IPS-18c (cell line): ENCODE data around the gene NTPCR.

Experiments
- H3K4me3 ChIP-seq: 2 replicates; pipeline ENCODE4 v1.7.0; 2013; ENCODE audit warnings: low read depth, mild to moderate bottlenecking, low read length, moderate library complexity; ENCODE audit not compliant: insufficient read depth
- H3K9me3 ChIP-seq: one replicate; pipeline ENCODE4 v1.6.1; 2013; ENCODE audit warnings: mild to moderate bottlenecking, low read length, moderate library complexity; ENCODE audit not compliant: control insufficient read depth, insufficient read depth

Gene NTPCR

DNA sequence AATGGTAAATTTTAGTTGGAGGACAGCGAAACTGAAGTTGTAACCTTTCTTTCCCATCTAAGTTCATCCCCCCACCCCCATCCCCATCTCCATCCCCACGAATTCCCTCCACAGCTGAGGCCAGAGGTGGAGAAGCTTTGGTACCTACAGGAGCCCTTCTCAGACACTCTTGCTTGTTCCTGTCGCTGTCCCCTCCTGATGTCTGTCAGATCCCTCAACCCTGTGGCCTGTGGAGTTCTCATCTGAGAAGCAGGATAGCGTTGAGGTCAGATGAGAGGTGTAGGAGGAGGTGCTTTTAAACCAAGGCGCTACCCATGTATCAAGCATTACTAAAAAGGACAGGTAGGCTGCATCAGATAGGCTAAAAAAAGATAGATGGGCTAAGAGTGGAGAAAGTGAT, 769 bp downstream of the NTPCR start:
- Histone ChIP-seq H3K9me3 (no peaks in the 10 kb centered on the region), H3K4me3 (peak overlapping the region; percentile 86)

DNA sequence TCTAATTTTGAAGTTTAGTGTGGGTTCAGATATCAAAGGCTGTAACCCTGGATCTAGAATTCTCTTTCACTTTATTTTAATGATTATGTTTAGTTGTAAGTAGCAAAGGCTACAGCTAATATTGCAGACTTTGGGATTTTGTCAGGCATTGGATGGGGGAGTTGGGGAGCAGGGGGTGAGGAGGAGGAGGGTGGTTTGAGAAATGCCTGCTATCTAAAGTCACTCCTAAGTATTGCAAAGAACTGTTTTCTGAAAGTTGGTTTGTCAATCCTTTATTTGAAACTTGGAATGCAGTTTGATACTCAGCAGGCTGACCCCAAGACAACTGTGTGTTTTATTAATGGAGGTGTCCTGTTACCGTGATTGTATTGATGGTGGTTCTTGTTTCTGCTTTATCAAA, 1.2 kb downstream of the NTPCR start:
- H3K9me3 ChIP-seq = no peaks in the 10 kb centered on the region
- peak overlapping the region; percentile 86 for H3K4me3 ChIP-seq

DNA sequence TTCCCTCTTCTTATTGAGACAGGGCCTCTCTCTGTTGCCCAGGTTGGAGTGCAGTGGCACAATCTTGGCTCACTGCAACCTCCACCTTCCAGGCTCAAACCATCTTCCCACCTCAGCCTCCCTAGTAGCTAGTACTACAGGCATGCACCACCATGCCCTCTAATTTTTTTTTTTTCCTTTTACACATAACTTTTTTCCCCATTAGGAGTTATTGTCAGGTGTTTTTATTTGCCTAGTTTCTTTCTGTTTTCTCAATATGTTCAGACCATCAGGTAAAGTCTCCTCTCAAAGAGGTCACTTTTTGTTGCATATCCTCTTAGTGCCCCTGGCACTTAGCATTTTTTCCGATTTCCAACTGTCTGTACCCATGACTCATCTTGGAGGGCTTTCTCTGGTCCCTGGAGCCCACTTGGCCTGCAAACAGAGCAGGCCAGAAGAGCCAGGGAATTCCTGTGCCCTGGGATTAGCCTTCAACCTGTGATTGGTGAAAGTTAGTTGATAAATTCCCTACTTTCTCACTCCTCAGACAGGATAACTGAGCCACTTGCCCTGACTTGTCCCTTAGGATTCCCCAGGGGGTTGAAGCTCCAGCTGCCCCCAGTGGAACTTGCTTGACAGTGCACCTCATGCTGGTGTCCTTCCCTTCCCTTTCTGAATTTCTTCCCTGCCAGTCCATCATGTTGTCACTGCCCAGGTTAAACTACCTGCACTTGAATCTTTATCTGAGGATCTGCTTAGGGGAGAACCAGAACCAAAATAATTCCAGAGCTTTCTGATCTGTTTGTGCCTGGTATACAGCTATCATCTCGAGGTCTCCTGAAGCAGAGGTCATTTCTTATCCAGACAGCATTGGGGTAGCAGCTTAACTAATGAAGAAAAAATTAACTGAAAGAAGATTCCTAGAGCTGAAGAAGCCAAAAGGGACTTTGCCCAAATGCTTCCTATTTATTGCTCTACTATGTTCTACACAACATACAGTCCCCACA, 2.4 kb downstream of the NTPCR start:
- H3K9me3 ChIP-seq = no peaks in the 10 kb centered on the region
- no peak overlapping the region; the same call in 1 of the 2 replicates for H3K4me3 ChIP-seq

DNA sequence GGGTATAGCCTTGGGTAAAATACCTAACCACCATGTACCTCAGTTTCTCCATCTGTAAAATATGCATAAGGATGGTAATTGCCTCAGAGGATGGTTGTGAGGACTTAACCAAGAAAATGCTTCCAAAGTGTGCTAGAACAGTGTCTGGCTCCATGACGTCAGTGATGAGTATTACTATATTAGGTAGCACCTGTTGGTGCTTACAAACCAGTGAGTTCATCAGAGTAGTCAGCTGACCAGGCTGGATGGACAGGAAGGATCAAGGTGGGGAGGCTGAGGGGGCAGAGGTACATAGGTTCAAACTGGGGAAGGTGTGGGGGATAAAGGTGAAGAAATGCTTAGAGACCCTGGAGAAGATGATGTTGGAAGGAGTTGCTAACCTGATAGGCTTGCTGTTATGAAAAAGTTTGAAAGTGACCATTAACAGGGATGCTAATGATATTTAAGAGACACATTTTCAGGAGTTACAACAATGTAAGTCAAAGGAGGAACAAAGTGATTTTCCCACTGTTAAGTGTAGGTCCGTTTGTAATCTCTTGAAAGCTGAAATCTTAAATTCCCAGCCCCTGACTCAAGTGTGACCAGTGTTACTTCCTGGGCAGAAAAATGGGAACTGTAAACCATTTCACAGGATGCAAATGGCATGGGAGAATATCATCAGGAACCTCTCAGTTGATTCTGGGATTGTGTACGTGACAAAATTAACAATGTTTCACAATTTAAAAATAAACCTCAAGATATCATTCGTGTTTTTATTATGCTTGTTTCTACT, 4.4 kb downstream of the NTPCR start:
- Histone ChIP-seq H3K9me3 (no peaks in the 10 kb centered on the region), H3K4me3 (no peak overlapping the region)

DNA sequence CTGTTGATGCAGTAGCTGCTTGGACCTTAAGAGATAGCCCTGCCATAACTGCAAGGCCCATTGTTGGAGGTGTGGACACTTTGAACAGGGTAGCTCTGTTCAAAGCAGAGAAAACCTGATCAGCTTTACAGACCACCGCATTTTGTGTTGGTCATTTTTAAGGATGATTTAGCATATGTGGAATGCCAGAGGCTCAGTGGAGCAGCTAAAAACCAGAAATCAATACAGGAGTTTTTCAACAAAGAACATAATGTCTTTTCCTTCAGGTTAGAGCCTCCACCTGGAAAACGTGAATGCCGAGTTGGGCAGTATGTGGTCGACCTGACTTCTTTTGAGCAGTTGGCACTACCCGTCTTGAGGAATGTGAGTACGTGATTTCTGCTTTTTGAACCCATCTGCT, 5.7 kb downstream of the NTPCR start:
- no peak overlapping the region for H3K4me3 ChIP-seq
- no peaks in the 10 kb centered on the region for H3K9me3 ChIP-seq

DNA sequence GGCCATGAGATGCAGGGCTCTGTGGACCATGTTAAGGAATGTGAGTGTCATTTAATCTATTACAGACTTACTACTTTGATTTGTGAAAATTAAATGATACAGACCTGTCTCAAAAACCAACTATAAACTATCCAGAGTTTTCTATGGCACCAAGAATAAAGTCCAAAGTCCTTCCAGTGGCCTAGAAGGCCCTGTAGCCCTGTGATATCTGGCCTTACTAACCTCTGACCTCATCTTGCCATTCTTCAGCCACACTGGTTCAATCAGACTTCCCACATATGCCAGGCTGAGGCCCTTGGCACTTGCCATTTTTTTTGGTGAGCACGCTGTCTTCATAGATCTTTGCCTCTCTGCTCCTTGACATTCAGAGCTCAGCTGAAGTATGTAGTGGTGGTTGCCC, 7.7 kb downstream of the NTPCR start:
- no peaks in the 10 kb centered on the region for H3K9me3 ChIP-seq
- H3K4me3 ChIP-seq = no peak overlapping the region

DNA sequence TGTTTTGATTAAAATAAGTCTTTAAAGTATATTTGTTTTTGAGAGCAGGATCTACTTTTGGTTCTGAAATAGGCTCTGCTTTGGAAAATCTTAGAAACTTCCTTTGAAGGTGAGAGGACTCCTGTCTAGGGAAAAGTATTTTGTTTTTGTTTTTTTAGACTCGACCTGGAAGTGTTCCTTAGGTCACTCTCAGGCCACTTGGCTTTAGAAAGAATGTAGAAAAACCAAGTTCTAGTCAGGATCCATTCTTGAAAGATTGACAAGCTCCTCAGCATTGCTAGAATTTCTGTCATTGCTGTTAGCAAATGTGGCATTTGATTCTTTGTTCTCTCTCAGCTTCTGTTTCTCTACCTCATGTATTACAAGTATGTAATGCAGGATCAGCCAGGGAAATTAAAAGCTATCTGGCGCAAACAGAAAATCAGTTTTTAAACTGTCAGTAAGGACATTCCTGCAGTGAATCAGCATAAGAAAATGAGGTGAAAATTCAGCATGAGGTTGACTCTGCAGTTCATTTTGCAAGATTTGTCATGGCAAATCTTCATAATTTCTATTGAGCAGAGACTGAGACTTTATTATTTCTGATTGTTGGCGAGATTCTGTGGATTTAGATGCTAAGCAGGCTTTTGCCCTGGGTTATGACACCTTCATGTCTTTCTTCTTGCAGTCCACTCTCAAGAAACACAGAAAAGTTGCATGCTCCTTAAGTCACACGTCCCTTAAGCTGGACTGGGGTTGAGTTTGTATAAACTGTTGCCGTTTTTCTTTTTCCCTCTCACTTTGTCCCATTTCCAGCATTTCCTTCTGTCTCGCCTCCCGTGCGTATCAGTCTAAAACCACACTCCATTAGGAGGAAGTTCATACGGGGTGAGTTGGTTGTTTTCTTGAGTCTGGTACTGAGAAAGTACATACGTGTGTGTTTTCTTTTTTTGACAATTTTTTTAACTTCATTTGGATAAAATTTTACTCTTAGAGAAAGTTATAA, 12.6 kb downstream of the NTPCR start:
- Histone ChIP-seq H3K9me3 (no peaks in the 10 kb centered on the region), H3K4me3 (no peak overlapping the region)

DNA sequence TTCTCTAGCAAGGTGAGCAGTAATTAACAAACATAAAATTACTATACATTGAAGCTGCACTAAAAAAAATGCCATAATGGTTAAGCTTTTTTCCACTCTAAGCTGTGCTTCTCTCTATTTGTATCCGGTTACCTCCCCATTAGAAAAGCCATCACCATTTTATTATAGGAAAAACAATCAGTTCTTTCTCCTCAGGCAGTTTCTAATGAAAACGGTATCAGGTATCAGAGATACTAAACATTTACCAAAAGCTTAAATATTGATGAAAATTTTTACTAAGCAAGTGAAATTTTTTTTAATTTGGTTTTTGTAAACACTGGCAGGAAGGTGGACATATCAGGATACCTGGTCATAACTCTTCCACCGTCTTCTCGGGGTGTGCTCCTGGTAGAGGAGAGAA, 14.2 kb downstream of the NTPCR start:
- H3K4me3 ChIP-seq = no peak overlapping the region

DNA sequence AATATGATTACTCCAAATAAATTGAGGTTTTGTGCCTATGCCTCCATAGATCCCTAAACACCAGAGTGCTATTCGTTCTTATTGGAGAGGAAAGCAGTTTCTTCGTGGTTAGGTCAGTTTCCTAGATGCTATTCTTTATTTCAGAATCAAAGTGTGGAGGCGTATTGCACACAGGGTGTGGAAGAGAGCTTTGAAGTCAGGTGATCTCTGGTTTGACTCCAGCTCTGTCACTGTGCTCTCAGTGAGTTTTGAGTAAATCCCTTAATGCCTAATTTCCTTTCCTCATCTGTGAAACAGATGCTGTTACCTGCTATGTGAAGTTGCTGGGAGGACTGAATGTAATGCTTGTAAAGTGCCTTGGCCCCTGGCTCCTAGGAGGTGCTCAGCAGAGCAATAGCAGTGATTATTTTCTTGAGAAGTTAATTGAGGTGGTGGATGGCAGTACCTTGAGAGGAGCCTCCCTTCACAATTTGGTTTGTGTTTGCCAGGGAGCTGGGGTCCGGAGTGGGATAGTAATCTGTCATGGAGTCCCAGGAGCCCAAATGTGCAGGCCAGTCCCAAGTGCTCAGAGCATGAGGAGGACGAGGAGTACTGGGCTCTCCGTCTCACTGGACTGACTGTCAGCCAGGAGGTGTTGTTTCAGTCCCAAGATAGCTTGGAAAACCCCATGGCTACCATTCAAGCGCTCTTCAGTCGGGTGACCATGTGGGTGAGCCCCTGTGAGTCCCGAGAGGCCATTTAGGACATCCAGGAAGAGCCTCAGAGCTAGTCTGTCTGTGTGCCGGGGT, 14.9 kb downstream of the NTPCR start:
- Histone ChIP-seq H3K4me3 (no peak overlapping the region), H3K9me3 (no peaks in the 10 kb centered on the region)

More for the DNA sequence above, 14.2 kb downstream of the NTPCR start:
- no peaks in the 10 kb centered on the region for H3K9me3 ChIP-seq

DNA sequence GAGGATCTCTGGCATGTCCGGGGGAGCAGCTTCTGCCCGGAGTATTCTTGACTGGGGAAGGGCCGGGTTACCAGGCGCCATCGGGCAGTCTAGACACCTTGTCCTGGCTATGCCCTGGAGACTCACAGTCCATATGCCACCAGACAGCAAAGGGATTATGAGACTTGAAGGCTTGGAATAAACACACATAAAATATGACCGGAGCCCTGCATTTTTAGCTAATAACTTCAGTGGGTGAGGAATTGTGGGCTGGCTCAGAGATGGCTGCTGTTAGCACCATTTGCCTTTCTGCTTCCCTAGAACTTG, 15.5 kb downstream of the NTPCR start:
- Histone ChIP-seq H3K9me3 (no peaks in the 10 kb centered on the region), H3K4me3 (no peak overlapping the region)

DNA sequence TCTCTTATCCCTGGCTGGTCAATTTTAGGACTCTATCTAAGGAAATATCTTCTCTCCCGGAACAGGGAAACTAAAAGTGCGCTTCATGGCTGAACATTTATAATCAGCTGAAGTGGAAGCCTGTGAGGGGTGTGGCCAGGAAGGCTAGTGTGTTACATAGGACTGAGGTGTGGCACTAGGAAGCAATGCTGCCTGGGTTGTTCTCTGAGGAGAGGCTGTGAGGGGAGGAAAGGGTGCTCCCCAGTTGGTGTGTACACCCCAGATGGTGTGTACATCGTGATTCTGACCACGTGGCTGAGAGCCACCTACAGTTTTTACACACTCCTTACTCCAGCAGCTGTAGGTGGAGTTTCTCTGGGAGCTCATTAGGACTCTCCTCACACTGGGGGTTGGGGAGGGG, 16.3 kb downstream of the NTPCR start:
- Histone ChIP-seq H3K4me3 (no peak overlapping the region), H3K9me3 (no peaks in the 10 kb centered on the region)

DNA sequence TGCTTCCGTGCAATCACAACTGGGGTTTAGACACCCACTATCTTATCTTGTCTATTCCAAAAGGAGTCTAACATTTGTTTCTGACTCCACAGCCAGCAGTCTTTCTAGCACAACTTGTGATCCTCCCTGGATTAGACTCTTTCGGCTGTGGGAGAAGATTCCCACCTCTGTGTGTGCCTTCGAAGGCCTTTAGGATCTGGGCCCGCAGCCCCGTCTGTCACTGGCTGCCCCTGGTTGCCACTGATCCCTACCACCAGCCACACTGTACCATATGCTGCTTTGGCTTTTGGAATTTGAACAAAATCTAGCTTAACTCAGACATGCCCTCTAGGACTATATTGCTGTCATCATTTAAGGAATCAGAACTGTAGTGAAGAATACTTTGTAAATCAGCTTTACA, 18.0 kb downstream of the NTPCR start:
- H3K4me3 ChIP-seq = no peak overlapping the region
- H3K9me3 ChIP-seq = no peaks in the 10 kb centered on the region

DNA sequence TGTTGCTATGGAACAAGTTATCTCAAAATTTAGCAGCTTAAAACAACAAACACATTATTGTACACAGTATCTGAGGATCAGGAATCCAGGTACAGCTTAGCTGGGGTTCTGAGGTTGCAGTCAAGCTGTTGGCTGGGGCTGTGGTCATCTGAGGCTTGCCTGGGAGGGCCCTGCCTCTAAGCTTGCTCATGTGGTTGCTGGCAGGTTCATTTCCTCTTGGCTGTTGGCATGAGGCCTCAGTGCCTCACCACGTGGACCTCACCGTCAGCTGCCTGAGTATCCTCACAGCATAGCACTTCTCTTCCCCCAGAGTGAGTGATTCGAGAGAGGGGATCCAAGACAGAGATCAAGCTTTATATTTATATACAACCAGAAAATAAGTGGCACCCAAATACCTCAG, 18.6 kb downstream of the NTPCR start:
- Histone ChIP-seq H3K4me3 (no peak overlapping the region), H3K9me3 (no peaks in the 10 kb centered on the region)

DNA sequence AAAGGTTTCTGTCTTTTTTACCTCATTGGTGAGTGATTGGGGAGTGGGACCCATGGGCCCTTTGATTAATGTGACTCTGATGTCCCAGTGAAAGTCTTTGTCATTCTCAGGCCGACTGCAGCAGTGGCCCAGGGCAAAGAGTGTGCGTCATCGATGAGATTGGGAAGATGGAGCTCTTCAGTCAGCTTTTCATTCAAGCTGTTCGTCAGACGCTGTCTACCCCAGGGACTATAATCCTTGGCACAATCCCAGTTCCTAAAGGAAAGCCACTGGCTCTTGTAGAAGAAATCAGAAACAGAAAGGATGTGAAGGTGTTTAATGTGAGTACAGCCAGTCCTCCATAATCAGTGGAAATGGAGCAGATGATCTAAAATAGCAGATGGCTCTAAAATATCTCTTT, 19.4 kb downstream of the NTPCR start:
- no peaks in the 10 kb centered on the region for H3K9me3 ChIP-seq

DNA sequence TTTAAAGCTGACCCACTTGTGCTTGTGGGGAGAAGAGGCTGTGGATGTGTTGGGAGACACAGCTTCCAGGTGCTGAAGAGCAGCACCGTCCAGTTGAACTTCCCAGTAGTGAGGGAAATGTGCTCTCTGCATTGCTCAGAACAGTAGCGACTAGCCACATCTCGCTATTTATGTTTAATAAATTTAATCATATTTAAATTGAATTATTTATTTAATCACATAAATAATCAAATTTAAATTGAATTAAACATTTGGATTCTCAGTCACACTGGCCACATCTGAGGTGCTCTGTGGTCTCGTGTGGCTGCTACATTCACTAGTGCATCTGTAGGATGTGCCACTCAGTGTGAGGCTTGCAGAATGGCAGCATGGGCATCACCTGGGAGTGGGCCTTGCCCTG, 20.1 kb downstream of the NTPCR start:
- Histone ChIP-seq H3K9me3 (no peaks in the 10 kb centered on the region), H3K4me3 (no peak overlapping the region)

More for the DNA sequence above, 19.4 kb downstream of the NTPCR start:
- no peak overlapping the region for H3K4me3 ChIP-seq
